Measurements from ENCODE around the gene TPM3. TPM values are rescaled to one million over a fixed set of nuclear protein-coding genes. Genes with fewer than 3 reads are reported as not detected.
"Not testable (repeated sequence)": the region's sequence is repeated elsewhere in the genome, so short reads cannot be mapped to it uniquely, and the experiment has no call there.

TPM3 gene
- total and polyA plus RNA-seq, 2 experiments from 2014 or later = 557 to 578 TPM

DNA sequence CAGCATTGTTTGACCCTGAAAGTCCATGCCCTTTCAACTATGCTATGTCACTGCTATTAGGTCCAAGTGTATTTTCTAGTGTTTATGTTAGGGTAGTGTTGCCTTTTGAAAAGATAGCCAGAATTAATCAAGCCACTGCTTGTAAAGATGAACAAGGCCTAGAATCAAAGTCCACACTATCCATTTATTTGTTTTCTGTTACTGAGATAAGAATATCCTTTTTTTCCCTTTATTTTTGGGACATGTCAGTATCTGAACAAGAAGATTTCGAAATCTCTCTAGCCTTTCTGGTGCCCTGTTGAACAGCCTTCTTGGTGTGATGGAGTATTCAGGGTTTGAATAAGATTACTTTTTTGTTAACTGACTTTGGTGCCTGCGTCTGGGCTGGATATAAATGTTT is 45.5 kb upstream of the TPM3 start:
- Histone ChIP-seq H3K9me2 (ENCODE audit: insufficient read depth) (no peaks in the 10 kb centered on the region), H3K4me3 (no peak overlapping the region), H3K27me3 (replicated peaks; ENCODE audit: insufficient read depth) (no peaks in the 10 kb centered on the region), H3K27ac (no peak overlapping the region), H4K20me1 (ENCODE audit: insufficient read depth) (0 out of 2 replicates have a peak, but pooled peaks cover 7% of the 10 kb centered on the region), H3K79me2 (ENCODE audit: insufficient read depth) (peaks cover 100% of the 10 kb centered on the region), H3K9me3 (ENCODE audit: low read depth) (no peaks in the 10 kb centered on the region), H3K4me2 (ENCODE audit: unreplicated experiment) (no peak overlapping the region), H3K36me3 (ENCODE audit: low read depth) (peaks cover 63% of the 10 kb centered on the region), H3F3A (ENCODE audit: insufficient read depth) (peaks cover 30% of the 10 kb centered on the region), H3K4me1 (ENCODE audit: insufficient read depth) (no peaks in the 10 kb centered on the region), H2AFZ (no peak overlapping the region), H3K9ac (no peak overlapping the region)
- no peak for TF ChIP-seq EZH2 (IDR thresholded peaks at IDR 0.05; ENCODE audit: insufficient read depth, poor library complexity, severe bottlenecking)
- no peak for TF ChIP-seq EZH2phosphoT487 (IDR thresholded peaks at IDR 0.05; ENCODE audit: insufficient read depth, low read depth)
- 96% methylated on average over 2 of the region's 2 CpGs for WGBS, 2 experiments (ENCODE audit: low coverage in 1 of 2, low lambda C conversion rate in 2 of 2, missing lambda C conversion rate in 2 of 2)
- no peak for DNase-seq
- in situ Hi-C loops (cut with MboI) = no loop called here

DNA sequence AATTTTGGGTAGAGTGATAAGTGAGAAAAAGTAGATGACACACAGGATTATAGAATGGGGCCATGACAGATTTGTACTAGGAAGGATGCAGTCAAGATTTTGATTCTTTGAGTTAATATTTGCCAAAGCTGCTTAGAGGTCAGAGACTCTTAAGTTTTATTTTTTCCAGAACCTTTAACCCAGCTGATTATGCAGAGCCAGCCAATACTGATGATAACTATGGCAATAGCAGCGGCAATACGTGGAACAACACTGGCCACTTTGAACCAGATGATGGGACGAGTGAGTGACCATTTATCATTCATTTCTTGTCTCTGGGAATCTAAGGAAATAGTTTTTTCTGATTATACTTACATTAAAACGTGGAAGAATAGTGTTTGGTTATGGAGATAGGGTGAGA is 45.0 kb upstream of the TPM3 start:
- WGBS, 2 experiments (ENCODE audit: low coverage in 1 of 2, low lambda C conversion rate in 2 of 2, missing lambda C conversion rate in 2 of 2) = 85 to 95% methylated on average over 4 of the region's 4 CpGs
- Histone ChIP-seq H3K79me2 (ENCODE audit: insufficient read depth) (peaks cover 100% of the 10 kb centered on the region), H3K36me3 (ENCODE audit: low read depth) (peaks cover 58% of the 10 kb centered on the region)

DNA sequence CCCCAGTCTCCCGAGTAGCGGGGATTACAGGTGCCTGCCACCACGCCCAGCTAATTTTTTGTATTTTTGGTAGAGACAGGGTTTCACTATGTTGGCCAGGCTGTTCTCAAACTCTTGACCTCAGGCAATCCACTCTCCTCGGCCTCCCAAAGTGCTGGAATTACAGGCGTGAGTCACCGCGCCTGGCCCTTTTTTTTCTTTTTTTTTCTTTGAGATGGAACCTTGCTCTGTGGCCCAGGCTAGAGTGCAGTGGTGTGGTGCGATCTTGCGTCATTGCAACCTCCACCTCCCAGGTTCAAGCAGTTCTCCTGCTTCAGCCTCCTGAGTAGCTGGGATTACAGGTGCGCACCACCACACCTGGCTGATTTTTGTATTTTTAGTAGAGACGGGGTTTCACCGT is 41.2 kb upstream of the TPM3 start:
- H3K36me3 ChIP-seq (ENCODE audit: low read depth) = peaks cover 76% of the 10 kb centered on the region

More for the DNA sequence above, 45.0 kb upstream of the TPM3 start:
- Histone ChIP-seq H3K4me3 (no peak overlapping the region), H3K27me3 (replicated peaks; ENCODE audit: insufficient read depth) (no peaks in the 10 kb centered on the region), H3K9me3 (ENCODE audit: low read depth) (no peaks in the 10 kb centered on the region), H3F3A (ENCODE audit: insufficient read depth) (peaks cover 25% of the 10 kb centered on the region), H3K4me2 (ENCODE audit: unreplicated experiment) (no peak overlapping the region), H3K4me1 (ENCODE audit: insufficient read depth) (no peaks in the 10 kb centered on the region), H4K20me1 (ENCODE audit: insufficient read depth) (0 out of 2 replicates have a peak, but pooled peaks cover 7% of the 10 kb centered on the region), H2AFZ (no peak overlapping the region), H3K27ac (no peak overlapping the region), H3K9me2 (ENCODE audit: insufficient read depth) (no peaks in the 10 kb centered on the region), H3K9ac (no peak overlapping the region)
- in situ Hi-C loops (cut with MboI) = no loop called here
- DNase-seq = no peak
- TF ChIP-seq EZH2phosphoT487 (IDR thresholded peaks at IDR 0.05; ENCODE audit: insufficient read depth, low read depth) (no peak), EZH2 (IDR thresholded peaks at IDR 0.05; ENCODE audit: insufficient read depth, poor library complexity, severe bottlenecking) (no peak)

DNA sequence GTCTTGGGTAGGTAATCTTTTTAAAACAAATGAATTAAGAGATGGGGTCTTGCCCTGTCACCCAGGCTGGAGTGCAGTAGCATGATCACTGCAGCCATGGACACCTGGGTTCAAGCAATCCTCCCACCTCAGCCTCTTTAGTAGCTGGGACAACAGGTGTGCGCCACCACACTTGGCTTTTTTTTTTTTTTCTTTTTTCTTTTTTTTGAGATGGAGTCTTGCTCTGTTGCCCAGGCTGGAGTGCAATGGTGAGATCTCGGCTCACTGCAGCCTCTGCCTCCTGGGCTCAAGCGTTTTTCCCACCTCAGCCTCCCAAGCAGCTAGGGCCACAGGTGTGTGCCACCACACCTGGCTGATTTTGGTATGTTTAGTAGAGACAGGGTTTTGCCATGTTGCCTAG is 39.2 kb upstream of the TPM3 start:
- DNase-seq; H3F3A ChIP-seq (ENCODE audit: insufficient read depth); H3K27me3 ChIP-seq (replicated peaks; ENCODE audit: insufficient read depth); H3K9me2 ChIP-seq (ENCODE audit: insufficient read depth); in situ Hi-C loops (cut with MboI); H3K4me1 ChIP-seq (ENCODE audit: insufficient read depth); H3K4me2 ChIP-seq (ENCODE audit: unreplicated experiment); H3K27ac ChIP-seq; H3K4me3 ChIP-seq; H2AFZ ChIP-seq; H3K9ac ChIP-seq; H3K9me3 ChIP-seq (ENCODE audit: low read depth); H4K20me1 ChIP-seq (ENCODE audit: insufficient read depth): not testable (repeated sequence)
- Histone ChIP-seq H3K79me2 (ENCODE audit: insufficient read depth) (peaks cover 99% of the 10 kb centered on the region), H3K36me3 (ENCODE audit: low read depth) (peaks cover 73% of the 10 kb centered on the region)
- 86 to 96% methylated on average over 3 of the region's 3 CpGs for WGBS, 2 experiments (ENCODE audit: low coverage in 1 of 2, low lambda C conversion rate in 2 of 2, missing lambda C conversion rate in 2 of 2)

More for the DNA sequence above, 41.2 kb upstream of the TPM3 start:
- H3K9ac ChIP-seq; H3K27ac ChIP-seq; H2AFZ ChIP-seq; H3K4me2 ChIP-seq (ENCODE audit: unreplicated experiment); H3F3A ChIP-seq (ENCODE audit: insufficient read depth); H3K4me1 ChIP-seq (ENCODE audit: insufficient read depth); DNase-seq; H4K20me1 ChIP-seq (ENCODE audit: insufficient read depth); H3K27me3 ChIP-seq (replicated peaks; ENCODE audit: insufficient read depth); H3K9me2 ChIP-seq (ENCODE audit: insufficient read depth); H3K4me3 ChIP-seq; H3K9me3 ChIP-seq (ENCODE audit: low read depth); in situ Hi-C loops (cut with MboI): not testable (repeated sequence)
- peaks cover 99% of the 10 kb centered on the region for H3K79me2 ChIP-seq (ENCODE audit: insufficient read depth)
- 93 to 96% methylated on average over 9 to 12 of the region's 12 CpGs for WGBS, 2 experiments (ENCODE audit: low coverage in 1 of 2, low lambda C conversion rate in 2 of 2, missing lambda C conversion rate in 2 of 2)

DNA sequence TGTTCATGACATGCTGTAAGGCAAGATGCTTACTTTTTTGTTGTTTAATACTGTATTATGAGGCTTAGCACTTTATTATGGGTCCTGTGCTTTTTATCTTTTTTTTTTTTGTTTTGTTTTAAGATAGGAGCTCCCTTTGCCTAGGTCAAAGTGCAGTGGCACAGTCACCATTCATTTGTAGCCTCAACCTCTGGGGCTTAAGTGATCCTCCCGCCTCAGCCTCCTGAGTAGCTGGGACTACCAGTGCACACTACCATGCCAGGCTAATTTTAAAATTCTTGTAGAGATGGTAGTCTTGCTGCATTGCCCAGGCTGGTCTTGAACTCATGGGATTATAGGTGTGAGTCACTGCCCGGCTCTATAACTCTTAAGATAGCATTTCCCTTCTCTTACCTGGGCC is 33.5 kb upstream of the TPM3 start:
- Histone ChIP-seq H3K4me2 (ENCODE audit: unreplicated experiment) (no peak overlapping the region), H4K20me1 (ENCODE audit: insufficient read depth) (peaks cover 23% of the 10 kb centered on the region; the same call in 1 of the 2 replicates), H2AFZ (no peak overlapping the region), H3F3A (ENCODE audit: insufficient read depth) (peaks cover 36% of the 10 kb centered on the region), H3K9me3 (ENCODE audit: low read depth) (no peaks in the 10 kb centered on the region), H3K27me3 (replicated peaks; ENCODE audit: insufficient read depth) (no peaks in the 10 kb centered on the region), H3K79me2 (ENCODE audit: insufficient read depth) (peaks cover 94% of the 10 kb centered on the region), H3K9ac (no peak overlapping the region), H3K4me1 (ENCODE audit: insufficient read depth) (peaks cover 28% of the 10 kb centered on the region), H3K27ac (no peak overlapping the region), H3K4me3 (no peak overlapping the region), H3K36me3 (ENCODE audit: low read depth) (peaks cover 41% of the 10 kb centered on the region), H3K9me2 (ENCODE audit: insufficient read depth) (no peaks in the 10 kb centered on the region)
- TF ChIP-seq EZH2phosphoT487 (IDR thresholded peaks at IDR 0.05; ENCODE audit: insufficient read depth, low read depth) (no peak), EZH2 (IDR thresholded peaks at IDR 0.05; ENCODE audit: insufficient read depth, poor library complexity, severe bottlenecking) (no peak)
- WGBS, 2 experiments (ENCODE audit: low coverage in 1 of 2, low lambda C conversion rate in 2 of 2, missing lambda C conversion rate in 2 of 2) = 94 to 100% methylated on average over 2 of the region's 2 CpGs
- in situ Hi-C loops (cut with MboI) = no loop called here
- no peak for DNase-seq

Data from GM23248 (cell line).